ENCODE measurements around the gene STMND1.

The STMND1 gene

DNA sequence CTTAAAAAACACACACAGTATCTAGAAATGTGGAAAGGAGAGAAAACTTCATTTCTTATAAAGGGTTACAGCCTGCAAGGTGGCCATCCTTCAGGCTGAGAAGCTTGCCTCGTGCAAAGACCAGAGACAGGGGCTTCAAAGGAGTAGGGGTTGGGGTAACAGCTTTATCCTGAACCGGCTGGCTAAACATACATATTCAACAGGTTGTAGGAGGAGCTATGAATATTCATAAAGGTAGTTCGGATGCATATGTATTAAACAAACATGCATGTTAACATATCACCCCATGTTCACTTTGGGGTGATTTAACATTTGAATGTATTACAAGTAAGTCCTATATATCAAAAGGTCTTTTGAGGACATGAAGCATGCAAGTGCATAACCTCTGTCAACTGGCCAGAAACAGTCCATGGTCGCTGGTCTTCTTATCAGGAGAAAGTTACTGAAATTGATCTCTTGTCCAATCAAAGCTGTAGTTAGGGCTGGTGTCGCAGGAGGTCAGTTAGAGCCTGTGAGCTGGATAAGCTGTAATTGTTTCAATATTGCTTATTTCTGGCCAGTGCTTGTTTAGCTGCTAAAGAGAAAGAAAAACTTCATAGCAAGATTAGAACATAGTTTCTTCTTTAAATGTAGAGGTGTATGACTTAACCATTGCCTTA is 2.3 kb upstream of the STMND1 start:
- DNase-seq = no peak

DNA sequence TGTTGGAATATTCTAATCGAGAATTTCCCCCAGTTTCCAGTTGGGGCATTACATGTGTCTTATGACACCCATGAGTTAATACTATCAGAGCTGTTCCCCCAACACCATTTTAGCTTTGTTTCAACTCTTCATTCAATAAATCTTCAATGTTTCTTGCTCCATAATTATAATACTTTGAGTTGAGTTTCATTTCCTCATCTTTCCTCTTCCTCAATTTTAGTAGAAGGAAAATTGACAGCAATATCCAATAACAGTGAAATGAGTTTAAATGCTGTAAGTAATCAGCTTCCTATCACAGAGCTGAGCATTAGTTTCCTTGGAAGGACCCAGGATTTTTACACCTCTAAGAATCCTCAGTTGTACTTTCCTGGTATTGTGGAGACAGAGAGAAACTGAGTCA is 1.0 kb upstream of the STMND1 start:
- no peak for DNase-seq

DNA sequence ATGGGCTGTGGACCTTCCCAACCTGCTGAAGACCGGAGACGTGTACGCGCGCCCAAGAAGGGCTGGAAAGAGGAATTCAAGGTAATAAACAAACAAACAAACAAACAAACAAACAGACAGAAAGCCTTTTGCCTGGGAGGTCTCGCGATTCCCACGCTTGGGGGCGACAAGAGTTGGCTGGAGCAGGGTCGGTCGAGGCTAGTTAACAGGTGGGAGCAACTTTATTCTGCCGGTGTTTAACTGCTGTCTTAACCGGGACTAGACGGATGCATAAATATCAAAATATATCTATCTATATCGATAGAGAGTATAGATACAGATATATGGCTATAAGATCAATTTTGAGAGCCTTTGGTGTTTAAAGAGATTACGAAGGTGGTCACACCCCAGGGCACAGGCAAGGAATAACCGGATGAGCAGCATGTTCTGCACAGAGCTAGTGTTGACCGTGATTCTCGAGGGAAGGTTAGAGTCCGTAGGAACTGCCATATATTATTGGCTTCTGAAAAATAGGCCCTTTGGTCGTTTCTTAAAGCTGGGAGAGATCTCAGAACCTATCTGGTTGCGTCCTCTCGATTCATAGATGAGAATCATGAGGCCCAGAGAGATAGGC is 514 bp downstream of the STMND1 start:
- DNase-seq = no peak

DNA sequence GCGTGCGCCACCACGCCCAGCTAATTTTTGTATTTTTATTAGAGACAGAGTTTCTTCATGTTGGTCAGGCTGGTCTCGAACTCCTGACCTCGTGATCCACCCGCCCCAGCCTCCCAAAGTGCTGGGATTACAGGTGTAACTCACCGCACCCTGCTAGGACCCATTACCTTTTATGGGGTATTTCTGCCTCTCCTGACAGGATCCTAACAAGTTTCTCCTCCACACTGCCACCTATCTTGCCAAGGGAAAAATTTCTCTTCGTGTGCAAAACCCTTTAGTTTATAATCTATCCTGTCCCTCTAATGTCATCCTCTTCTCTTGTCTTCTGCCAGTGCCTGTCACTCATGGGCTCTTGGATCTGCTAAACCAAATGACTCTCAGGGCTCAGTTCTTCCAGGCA is 1.9 kb downstream of the STMND1 start:
- DNase-seq = no peak

DNA sequence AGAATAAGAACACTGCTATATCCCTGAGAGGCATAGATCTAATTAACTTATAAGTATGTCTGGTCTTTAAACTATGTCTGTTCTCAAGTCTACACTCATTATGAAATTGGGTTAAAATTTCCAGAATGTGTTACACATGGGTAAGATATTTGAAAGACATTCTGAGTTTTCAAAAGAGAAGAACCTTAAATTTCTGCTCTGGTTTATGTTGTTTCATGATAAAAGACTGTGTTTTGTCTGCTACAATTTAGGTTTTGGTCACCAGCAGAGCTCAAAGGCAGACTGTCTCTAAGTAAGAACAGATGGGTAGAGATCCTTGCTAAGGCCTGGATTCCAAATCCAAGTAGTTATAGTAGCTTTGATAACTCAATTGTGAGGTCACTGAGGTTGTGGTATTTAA is 6.0 kb downstream of the STMND1 start:
- DNase-seq = no peak

DNA sequence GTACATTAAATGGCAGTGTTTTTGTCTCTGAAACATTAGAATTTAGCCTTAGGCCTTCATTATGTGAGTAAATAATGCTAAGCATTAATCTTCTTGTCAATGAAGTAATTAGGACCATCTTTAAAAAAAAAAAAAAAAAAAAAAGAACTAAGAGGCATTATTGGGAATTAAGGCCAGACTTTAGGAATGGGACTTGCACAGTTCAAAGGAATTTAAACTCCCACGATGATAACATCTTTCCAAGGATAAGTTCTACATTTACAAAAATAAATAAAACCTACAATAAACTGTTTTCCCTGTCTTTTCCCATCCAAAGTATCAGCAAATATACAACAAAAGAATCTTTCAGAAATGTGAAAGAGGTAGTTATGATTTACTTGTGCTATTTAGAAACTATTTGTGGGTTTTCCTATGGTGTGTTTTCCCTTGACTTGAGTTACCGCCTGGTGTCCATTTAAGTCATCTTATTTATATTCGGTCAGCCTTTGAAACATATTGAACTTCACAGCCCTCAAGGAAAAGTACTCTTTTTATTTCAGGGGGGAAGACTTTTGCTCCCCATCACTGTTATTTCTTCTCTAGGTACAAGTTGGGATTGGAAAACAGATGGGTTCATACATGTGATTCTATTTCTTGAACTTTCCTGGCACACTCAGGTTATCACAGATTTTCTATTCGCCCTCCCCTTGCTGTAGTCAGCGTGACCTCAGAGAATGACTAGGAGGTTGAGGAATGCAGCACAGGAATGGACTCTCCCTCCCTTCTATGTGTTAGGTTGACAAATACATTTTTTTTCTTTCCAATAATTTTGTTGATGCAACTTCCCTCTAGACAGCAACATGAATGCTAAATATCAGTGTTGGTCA is 13.6 kb downstream of the STMND1 start:
- no peak for DNase-seq

DNA sequence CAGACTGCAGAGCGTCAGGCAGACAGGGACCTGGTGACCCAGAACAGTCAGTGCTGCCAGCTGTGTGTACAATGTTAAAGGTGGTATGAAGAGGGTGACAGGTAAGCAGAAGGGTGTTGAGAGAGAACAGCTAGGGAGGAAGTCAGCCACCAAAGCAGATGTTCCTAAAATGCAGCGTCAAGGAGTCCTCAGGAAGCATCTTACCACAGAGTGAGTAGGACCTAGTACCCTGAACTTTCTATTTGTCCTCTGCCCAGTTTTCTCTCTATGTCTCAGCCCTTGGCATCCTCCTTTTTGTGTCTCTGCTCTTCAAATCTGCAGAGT is 14.2 kb downstream of the STMND1 start:
- DNase-seq = no peak

DNA sequence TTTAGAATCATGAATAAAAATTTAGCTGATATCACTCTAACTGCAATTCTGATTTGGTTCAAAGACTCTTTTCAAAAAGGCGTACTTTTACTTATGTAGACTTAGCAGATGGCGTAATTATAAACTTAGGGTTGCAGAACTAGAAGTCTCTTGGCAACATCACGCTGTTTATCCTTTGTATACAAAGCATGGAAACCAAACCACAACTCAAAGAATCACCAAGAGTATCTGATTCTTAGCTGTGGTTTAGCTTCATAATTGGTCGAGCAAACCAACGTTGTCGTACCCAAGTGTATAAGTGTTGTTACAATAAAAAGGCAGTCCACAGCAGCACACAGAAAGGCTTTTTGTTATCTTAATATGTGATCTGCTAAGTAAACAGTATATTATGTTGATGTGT is 18.2 kb downstream of the STMND1 start:
- DNase-seq = no peak

DNA sequence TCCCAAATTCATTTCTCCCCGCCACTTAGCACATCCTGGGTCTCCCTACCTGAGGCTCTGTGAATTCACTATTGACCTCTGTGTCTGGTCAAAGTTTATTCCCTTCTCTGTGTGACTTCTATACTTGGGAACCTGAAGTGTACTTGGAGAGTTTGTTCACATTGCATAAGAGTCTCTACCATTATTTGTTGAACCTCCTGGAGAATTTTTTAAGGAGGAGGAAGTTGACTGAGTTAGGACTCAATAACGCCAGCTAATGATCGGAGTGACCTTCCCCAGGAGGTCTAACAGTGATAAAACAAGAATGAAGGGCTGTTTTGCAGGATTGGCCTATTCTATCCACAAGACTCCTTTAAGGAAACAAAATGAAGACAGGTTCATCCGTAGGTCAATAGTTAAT is 23.6 kb downstream of the STMND1 start:
- no peak for DNase-seq

DNA sequence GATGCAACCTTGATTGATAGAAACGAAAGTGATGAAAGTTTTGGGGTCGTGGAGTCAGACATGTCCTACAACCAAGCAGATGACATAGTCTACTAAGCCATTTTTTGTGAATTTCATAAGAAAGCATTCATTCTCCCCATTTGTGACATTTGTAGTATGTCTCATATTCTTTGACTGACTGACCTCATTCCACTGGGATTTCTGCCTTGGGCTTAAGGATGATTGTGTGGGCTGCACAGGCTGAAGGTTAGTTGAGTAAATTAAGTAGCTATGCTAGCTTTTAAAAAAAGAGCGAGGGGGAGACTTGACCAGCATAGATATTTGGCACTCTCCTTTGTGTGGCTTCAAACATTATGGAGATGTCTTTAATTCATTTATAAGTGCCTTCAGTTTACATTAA is 28.9 kb downstream of the STMND1 start:
- DNase-seq = no peak

DNA sequence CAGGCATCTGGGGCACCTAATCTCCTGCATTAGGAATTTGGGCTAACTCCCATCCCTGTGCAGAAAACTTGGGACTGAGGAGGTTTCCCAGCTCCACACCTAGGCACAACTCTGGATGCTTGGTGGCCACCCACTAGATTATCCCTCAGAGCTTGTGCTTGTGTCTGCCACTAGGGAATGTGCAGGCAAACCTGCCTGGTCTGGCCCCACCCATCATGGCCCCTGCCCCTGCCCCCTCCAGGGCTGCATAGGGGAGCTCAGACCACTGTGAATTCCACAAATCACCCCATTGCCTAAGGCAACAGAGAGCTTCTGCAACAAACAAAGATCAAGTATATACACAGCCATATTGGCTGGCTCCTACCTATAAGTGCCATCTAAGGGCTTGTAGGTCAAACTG is 31.1 kb downstream of the STMND1 start:
- no peak for DNase-seq

DNA sequence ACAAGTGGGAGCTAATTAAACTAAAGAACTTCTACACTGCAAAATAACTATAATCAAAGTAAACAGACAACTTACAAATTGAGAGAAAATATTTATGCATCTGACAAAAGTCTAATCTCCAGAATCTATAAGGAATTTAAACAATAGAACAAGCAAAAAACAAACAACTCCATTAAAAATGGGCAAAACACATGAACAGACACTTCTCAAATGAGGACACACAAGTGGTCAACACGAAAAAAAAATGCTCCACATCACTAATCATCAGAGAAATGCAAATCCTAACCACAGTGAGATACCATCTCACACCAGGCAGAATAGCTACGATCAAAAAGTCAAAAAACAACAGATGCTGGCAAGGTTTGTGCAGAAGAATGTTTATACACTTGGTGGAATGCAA is 36.2 kb downstream of the STMND1 start:
- no peak for DNase-seq

DNA sequence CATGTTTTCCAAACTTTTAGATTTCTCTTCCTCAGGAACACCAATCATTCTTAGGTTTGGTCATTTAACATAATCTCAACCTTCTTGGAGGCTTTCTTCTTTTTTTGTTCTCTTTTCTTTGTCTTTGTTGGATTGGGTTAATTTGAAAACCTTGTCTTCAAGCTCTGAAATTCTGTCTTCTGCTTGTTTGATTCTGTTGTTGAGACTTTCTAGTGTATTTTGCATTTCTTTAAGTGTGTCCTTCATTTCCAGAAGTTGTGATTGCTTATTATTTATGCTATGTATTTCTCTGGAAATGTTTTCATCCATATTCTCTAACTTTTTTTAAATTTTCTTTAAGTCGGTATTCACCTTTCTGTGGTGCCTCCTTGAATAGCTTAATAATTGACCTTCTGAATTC is 42.2 kb downstream of the STMND1 start:
- DNase-seq = no peak

DNA sequence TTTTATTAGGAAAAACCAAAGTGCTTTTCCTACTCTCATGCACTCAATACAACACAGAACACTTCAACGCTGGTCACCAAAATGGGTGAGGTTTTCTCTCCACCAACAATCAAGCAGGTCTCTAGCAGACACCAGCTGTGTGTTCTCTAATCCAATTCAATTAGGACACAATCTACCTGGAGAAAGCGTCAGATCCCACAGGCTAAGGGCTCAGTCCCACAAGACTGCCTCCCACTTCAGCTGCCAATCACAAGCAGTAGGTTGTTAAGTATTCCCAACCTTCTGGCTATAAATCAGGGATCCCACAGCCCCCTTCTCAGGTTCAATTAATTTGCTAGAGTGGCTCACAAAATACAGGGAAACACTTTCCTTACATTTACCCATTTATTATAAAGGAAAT is 47.7 kb downstream of the STMND1 start:
- no peak for DNase-seq

DNA sequence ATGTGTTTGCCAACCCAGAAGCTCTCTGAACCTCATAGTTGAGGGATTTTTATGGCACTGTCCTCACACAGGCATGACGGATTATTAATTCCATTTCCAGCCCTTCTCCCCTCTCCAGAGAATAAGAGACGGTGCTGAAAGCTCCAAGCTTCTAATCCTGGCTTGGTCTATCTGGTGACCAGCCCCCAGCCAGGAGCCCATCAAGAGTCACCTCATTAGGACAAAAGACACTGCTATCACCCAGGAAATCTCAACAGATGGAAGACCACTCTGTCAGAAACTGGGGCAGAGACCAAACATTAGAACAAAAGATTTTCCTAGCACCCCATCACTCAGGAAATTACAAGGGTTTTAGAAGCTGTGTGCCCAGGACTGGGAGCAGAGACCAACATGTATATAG is 48.2 kb downstream of the STMND1 start:
- no peak for DNase-seq

DNA sequence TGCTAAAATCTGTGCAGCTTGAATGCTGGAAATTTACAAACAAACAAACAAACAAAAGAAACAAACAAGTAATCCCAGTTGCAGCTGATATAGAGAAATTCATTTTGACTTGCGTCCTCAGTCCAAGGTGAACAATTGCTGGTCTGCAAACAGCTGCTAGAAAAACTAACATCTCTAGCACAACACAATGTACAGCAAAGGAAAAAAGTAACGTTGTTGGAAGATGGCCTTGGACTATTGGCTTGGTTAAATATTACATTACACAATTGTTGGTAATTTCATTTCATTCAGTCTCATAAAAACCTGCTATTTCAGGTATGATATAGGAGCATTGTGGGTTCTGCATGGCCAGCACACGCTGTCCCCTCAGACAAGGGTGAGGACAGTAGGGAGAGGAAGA is 50.0 kb downstream of the STMND1 start:
- DNase-seq = no peak

DNA sequence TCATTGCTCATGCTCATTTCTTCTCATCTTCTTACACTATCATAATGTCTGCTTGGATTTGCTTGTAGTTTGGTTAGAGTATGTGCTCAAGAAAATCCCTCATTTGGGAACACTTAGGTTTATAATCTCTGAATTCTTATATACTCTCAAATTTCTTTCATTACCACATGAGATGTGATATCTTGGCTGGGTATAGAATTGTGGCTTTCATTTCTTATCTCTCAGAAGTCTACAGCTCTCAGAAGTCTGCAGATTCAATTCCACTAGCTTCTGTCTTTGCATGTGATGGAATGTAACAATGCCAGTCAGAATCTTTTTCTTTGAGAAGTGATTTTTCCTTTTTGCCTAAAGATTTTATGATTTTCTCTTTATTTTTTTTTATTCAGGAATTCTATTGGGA is 50.9 kb downstream of the STMND1 start:
- DNase-seq = no peak

DNA sequence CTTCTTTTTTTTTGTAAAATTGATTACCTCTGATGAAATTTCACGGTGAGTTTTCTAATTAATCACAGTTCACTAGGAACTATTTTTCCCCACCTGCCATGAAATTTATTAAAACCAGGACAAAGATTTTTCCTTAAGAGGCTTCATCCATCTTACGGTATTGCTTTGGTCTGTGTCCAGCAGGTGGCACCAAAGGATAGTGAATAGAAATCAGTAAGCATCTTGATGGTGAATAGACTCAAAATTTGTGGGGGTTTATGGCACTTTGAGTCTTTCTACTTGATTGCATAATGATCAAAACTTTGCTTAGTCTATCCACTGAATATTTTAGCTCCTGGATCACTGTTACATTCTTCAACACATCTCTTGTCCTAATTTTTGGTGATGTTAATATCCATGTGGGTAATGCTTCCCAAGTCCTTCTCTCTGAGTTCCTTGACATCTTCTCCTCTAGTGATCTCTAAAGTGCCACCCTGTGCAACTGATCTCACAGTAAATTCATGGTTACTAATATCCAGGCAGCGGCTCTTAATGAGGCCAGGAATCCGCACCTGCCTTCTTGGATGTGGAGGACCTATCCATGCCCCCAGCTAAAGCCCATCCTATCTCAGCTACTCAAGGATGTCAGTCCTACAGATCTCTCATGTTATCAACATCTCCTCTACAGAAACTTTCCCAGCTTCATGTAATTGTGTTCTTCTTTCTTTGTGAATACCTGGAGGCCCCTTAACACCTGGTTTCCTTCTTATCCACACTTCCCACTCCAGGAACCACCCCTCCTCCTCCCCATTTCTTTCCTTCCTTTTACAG is 54.5 kb downstream of the STMND1 start:
- DNase-seq = peak; percentile 22 to 64 (median 35)

DNA sequence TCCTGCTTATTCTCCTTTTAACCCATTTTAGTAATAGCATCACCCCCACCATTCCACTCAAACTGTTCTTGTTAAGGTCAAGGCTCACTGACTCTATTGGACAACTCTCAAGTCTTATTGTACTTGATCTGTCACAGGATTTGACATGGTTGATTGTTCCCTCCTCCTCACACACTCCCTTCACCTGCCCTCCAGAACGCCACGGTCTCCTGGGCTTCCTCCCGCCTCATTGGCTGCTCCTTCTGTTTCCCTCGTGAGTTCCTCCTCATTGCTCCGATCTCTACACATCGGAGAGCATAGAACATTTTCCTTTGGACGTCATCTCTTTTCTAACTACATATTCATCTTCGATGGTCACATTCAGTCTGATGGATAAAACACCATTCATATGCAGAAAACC is 55.1 kb downstream of the STMND1 start:
- DNase-seq = no peak

DNA sequence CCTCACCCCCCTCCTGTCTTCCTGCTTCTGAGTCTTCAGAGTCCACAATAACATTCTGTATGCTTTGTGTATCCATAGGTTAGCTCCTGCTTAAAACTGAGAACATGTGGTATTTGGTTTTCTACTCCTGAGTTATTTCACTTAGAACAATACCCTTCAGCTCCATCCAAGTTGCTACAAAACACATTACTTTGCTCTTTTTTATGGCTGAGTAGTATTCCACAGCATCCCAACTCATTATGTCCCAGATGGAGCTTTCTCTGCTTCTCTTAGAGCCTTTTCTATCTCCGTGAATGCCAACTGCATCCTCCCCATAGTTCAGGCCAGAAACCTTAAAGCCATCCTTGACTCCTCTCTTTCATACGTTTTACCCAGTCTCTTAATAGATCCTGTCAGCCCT is 55.8 kb downstream of the STMND1 start:
- DNase-seq = no peak

DNA sequence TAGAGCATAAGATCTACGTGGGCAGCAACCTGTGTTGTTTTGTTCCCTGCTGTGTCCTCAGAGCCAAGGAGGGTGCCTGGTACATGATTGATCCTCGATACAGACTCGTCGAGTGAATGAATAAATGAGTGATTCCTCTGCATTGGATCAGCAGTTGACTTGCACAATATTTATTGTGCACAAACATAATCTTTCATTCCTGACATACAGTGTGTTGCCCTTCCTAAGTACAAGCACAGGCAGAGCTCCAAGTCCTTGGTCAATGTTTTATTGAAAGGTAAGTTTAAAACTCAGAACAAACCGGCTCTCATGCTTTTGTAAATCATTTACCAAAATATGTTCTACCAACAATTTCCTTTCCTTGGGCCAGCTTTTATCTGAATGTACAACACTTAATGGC is 57.4 kb downstream of the STMND1 start:
- no peak for DNase-seq

DNA sequence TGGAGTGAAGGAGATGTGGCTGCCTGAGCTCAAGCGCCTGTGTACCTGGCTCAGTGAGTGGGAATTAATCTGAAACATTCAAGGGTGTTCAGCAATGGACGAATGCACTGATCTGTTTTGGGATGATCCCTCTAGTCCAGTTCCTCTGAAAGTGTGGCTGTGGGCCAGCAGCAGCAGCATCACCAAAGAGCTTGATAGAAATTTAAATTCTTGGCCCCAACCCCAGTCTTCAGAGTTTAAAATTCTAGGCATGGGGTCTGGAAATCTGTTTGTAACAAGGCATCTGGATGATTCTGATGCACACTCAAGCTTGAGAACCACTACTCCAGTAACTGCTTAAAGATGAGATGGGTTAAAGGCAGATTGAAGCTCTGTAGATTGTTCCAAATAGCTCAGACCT is 59.2 kb downstream of the STMND1 start:
- DNase-seq = no peak

DNA sequence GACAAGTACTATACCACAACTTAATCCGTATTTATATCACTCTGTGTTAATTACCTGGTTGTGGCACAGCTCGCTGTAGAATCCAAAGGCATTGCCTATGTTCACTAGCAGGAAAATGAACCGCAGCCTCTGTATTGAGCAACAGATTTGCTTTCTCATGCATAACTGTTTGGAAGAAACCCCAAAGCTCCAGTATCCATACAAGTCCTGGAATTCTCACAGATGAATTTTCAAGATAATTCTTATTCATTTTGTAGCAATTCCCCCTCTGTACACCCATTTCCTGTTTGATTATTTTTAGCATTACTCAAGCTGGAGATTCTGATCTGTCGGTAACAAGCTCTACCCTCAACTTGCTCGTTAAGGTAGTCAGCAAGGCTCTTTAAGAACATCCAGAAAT is 63.5 kb downstream of the STMND1 start:
- no peak for DNase-seq
